Measurements from ENCODE around the gene RBP3.

Gene RBP3

DNA sequence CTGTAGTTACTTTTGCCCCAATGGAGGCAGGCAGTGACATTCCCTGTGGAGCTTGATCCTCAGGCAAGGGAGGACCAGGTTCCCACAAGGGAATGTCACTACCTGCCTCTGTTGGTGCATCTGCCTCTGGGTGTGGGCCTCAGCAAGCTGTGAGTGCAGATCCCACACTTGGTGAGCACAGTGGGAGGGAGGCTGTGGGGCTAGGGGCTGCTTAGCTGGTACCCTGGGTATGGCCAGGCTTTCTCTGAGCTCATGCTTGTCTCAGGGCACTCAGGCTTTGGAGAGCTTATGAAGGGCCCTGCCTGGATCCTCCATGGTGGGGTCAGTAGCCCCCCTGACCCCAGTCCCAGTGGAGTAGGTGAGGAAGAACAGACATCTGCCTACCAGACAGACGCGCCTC lies 52.1 kb downstream of the RBP3 start:
- no peak overlapping the region for H3K27ac ChIP-seq
- H3K4me3 ChIP-seq (ENCODE audit: low read depth, low read length): no peak overlapping the region
- DNase-seq: no peak
- in situ Hi-C loops (cut with HindIII; ENCODE audit: low pct_ligation_motif_present, low sequenced_read_pairs): no loop called here
- TF ChIP-seq, protein P1, sequence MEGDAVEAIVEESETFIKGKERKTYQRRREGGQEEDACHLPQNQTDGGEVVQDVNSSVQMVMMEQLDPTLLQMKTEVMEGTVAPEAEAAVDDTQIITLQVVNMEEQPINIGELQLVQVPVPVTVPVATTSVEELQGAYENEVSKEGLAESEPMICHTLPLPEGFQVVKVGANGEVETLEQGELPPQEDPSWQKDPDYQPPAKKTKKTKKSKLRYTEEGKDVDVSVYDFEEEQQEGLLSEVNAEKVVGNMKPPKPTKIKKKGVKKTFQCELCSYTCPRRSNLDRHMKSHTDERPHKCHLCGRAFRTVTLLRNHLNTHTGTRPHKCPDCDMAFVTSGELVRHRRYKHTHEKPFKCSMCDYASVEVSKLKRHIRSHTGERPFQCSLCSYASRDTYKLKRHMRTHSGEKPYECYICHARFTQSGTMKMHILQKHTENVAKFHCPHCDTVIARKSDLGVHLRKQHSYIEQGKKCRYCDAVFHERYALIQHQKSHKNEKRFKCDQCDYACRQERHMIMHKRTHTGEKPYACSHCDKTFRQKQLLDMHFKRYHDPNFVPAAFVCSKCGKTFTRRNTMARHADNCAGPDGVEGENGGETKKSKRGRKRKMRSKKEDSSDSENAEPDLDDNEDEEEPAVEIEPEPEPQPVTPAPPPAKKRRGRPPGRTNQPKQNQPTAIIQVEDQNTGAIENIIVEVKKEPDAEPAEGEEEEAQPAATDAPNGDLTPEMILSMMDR (IDR thresholded peaks at IDR 0.05; ENCODE audit: low read depth, low read length, missing control alignments): no peak
- no peaks in the 10 kb centered on the region for H3K36me3 ChIP-seq (replicated peaks)
- H3K27me3 ChIP-seq (replicated peaks): no peaks in the 10 kb centered on the region

DNA sequence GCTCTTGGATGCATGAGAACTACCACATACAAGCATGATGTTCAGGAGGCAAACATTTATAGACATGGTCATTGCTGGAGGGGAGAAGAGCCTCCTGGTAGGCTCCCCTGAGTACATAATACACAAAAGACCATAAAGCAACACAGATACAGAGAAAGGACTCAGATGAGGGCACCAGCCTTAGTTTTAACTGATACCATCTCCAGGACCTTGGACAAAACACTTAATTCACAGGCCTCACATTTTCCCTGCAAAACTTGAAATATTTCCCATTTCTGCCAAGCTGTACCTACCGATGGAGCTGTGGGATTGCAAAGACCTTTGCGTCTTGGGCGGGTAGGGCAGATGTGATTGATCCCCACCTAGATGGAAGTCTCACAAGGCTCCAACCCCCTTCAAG lies 52.6 kb downstream of the RBP3 start:
- Histone ChIP-seq H3K27ac (no peak overlapping the region), H3K36me3 (replicated peaks) (no peaks in the 10 kb centered on the region), H3K27me3 (replicated peaks) (no peaks in the 10 kb centered on the region), H3K4me3 (ENCODE audit: low read depth, low read length) (no peak overlapping the region)
- in situ Hi-C loops (cut with HindIII; ENCODE audit: low pct_ligation_motif_present, low sequenced_read_pairs): no loop called here
- no peak for DNase-seq
- TF ChIP-seq, protein P1 (IDR thresholded peaks at IDR 0.05; ENCODE audit: low read depth, low read length, missing control alignments): no peak

DNA sequence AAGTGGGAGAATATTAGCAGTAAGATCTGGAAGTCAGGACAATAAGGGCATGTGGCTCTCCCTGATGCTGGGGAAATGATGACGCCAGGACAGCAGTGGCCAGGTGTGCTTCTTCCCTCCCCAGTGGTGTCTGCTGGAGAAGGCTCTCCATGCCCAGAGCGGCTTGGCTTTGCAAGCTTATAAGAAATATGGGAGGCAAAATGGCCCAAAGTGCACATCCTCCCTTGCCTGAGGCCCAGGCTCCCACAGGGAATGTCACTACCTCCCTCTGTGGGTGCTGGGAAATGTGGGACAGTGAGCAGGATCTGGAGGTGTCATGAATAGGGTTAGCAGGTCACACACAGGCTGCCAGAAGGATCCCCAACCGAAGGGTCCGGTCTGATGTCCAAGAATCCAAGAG lies 53.0 kb downstream of the RBP3 start:
- no peak overlapping the region for H3K27ac ChIP-seq
- no peak for DNase-seq
- H3K27me3 ChIP-seq (replicated peaks): no peaks in the 10 kb centered on the region
- H3K36me3 ChIP-seq (replicated peaks): no peaks in the 10 kb centered on the region
- in situ Hi-C loops (cut with HindIII; ENCODE audit: low pct_ligation_motif_present, low sequenced_read_pairs): no loop called here
- H3K4me3 ChIP-seq (ENCODE audit: low read depth, low read length): no peak overlapping the region
- TF ChIP-seq, protein P1 (IDR thresholded peaks at IDR 0.05; ENCODE audit: low read depth, low read length, missing control alignments): no peak

DNA sequence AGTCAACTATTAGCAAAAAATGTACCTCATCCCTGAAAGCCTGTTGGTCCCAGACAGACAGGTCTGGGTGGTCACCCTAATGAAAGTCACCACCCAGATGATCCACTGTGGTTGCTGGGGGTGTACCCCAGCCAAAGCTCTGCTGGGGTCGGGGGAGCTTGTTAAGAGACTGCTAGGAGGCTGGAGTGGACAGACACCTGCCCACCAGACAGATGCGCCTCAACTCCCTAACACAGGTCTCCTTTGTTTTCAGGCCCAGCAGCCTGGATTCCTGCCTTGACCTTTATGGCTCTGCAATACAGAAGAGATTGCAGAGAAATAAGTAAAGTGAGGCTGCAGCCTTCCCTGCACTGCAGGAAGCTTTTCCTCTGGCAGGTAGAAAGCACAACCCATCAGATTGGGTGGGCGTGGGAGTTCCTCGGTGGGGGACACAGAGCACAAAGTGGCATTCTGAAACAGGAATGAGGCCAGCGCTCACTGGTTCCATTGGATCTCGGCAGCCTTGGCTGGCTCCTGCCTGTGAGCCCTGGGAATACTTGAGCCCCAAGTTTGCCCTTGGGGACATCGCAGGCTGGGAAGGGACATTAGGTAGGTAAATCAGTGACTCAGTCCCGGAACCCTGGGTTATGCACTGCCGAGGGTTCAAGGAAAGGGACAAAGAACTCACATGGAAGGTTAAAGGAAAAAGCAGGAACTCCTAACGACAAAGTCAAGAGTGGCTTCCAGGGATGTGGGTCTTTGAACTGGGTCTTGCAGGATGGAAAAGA lies 53.9 kb downstream of the RBP3 start:
- Histone ChIP-seq H3K4me3 (ENCODE audit: low read depth, low read length) (no peak overlapping the region), H3K36me3 (replicated peaks) (no peaks in the 10 kb centered on the region), H3K27me3 (replicated peaks) (no peaks in the 10 kb centered on the region), H3K27ac (no peak overlapping the region)
- no peak for DNase-seq
- in situ Hi-C loops (cut with HindIII; ENCODE audit: low pct_ligation_motif_present, low sequenced_read_pairs): no loop called here
- TF ChIP-seq, protein P1 (IDR thresholded peaks at IDR 0.05; ENCODE audit: low read depth, low read length, missing control alignments): no peak

DNA sequence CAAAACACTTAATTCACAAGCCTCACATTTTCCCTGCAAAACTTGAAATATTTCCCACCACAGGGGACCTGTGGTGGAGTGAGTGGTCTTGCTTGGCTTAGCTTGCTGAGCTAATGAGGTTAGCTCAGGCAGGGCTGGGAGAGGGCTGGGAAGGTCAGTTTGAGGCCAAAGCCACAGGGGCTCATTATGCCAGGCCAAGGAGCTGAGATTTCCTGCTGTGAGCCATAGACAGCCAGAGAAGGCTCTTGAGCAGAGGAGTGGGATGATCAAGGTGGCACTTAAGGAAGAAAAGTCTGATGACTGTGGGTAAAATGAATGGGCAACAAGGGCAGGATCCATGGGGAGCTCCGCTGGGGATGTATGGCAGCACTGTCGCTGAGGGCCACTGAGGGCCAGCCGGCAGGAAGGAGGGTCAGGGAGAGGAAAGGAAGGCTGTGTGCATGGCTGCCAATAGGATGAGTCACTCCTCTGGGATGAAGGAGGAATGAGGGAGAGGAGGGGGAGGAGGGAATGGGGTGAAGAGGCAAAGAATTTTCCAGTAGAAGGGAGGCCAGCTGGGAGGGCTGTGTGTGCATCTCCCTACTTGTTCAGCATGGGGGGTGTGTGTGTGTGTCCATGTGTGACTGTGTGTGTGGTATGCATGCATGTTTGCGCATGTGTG lies 54.6 kb downstream of the RBP3 start:
- DNase-seq: peak; percentile 81
- Histone ChIP-seq H3K27me3 (replicated peaks) (no peaks in the 10 kb centered on the region), H3K4me3 (ENCODE audit: low read depth, low read length) (no peak overlapping the region), H3K27ac (peak overlapping the region; percentile 38), H3K36me3 (replicated peaks) (no peaks in the 10 kb centered on the region)
- in situ Hi-C loops (cut with HindIII; ENCODE audit: low pct_ligation_motif_present, low sequenced_read_pairs): no loop called here
- TF ChIP-seq, protein P1 (IDR thresholded peaks at IDR 0.05; ENCODE audit: low read depth, low read length, missing control alignments): no peak
